Lower lobe of right lung (tissue), 2 donors: ENCODE results near the gene CPNE6. TPM values are rescaled to one million over a fixed set of nuclear protein-coding genes. Genes with fewer than 3 reads are reported as not detected.
A peak's percentile ranks its signal among the peaks of the same experiment; 100 is the strongest.

Source experiments
- ATAC-seq, 2 donors: fragments of 200-7000 bp; cut with Tn5 transposase; one replicate each; pipeline ENCODE4 v1.9.1; 2020 to 2022; ENCODE audit warnings: mild to moderate bottlenecking in 2 of 2, moderate library complexity in 2 of 2
- DNase-seq: peaks from one replicate; pipeline ENCODE4 v3.0.0-alpha.2; 2020
- H3K27ac ChIP-seq: fragments of 200-600 bp; one replicate; pipeline ENCODE4 v1.8.0; 2022
- H3K27me3 ChIP-seq: fragments of 200-600 bp; one replicate; pipeline ENCODE4 v1.8.0; 2022; ENCODE audit warnings: low read depth
- H3K36me3 ChIP-seq: fragments of 200-600 bp; one replicate; pipeline ENCODE4 v1.8.0; 2022; ENCODE audit warnings: mild to moderate bottlenecking
- H3K4me1 ChIP-seq: fragments of 200-600 bp; one replicate; pipeline ENCODE4 v1.8.0; 2022
- H3K4me3 ChIP-seq: fragments of 200-600 bp; one replicate; pipeline ENCODE4 v1.8.0; 2022; ENCODE audit warnings: mild to moderate bottlenecking
- H3K9me3 ChIP-seq: fragments of 200-600 bp; one replicate; pipeline ENCODE4 v1.8.0; 2022
- intact Hi-C: fragments of 100-400 bp; cut with DNase I; formaldehyde crosslinking; loops from one replicate; pipeline ENCODE4 v1.11.0; 2022
- total RNA-seq: library from RNA; stranded (reverse); fragmentation: NEBNext Ultra II Directional; extraction: Animal tissue kit (Norgen Biotek cat#: 25700); gene quantifications from one replicate; pipeline ENCODE4 v1.2.1, GENCODE V29; 2021
- TF ChIP-seq, protein P1 (sequence below): fragments of 200-600 bp; IDR thresholded peaks from one replicate; pipeline ENCODE4 v1.8.0; 2022; ENCODE audit warnings: antibody characterized with exemption, mild to moderate bottlenecking
- donor health status: DM: no; HTN: yes; CAD: no; lungs with severe emphysema.

Gene CPNE6
- total RNA-seq, 1 donor from 2014 or later, result not detected

GRCh38 chr14:24080142-24080530 lies 8.8 kb downstream of the CPNE6 start:
- TF ChIP-seq, protein P1, sequence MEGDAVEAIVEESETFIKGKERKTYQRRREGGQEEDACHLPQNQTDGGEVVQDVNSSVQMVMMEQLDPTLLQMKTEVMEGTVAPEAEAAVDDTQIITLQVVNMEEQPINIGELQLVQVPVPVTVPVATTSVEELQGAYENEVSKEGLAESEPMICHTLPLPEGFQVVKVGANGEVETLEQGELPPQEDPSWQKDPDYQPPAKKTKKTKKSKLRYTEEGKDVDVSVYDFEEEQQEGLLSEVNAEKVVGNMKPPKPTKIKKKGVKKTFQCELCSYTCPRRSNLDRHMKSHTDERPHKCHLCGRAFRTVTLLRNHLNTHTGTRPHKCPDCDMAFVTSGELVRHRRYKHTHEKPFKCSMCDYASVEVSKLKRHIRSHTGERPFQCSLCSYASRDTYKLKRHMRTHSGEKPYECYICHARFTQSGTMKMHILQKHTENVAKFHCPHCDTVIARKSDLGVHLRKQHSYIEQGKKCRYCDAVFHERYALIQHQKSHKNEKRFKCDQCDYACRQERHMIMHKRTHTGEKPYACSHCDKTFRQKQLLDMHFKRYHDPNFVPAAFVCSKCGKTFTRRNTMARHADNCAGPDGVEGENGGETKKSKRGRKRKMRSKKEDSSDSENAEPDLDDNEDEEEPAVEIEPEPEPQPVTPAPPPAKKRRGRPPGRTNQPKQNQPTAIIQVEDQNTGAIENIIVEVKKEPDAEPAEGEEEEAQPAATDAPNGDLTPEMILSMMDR, result no peak
- no peak for ATAC-seq
- intact Hi-C loops, result no loop called here

DNA sequence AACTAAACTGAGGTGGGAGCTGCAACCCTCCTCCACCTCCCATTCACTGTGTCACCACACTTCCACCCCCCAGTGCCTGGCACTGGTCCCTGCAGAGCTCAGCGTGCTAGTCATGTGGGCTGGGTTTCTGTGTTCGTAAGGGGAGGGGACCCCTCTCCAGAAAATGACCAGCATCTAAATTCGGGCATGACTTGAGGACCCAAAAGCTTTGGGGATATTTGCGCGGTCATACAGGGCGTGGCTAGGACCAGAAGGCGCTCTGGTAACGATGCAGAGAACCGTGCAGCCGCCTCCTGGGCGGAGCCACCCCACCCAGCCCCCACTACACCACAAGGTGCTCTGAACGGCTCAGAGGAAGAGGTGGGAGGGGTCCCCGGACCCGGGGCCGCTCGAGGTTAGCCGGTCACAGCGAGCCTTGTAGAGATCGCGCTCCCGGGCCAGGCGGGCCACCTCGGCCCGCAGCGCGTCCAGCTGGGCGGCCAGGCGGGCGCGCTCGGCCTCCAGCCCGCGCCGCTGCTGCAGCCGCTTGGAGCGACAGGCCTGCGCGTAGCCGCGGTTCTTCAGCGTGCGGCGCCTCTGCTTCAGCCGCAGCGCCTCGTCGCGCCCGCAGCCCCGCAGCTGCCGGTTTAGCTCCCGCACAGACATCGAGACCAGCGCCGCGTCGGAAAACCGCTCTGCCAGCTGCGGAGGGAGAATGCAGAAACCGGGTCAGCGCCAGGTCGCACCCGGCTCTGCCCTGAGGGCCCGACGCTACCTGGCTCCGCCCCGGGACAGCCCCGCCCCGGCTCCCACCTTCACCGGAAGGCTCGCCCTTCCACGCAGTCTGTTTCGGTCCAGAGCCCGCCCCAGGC lies 9.8 kb downstream of the CPNE6 start:
- intact Hi-C loops, result no loop called here
- peaks cover 14% of the 10 kb centered on the region for H3K4me1 ChIP-seq
- peak overlapping the region; percentile 83 for H3K27ac ChIP-seq
- H3K36me3 ChIP-seq, result no peaks in the 10 kb centered on the region
- DNase-seq (peak; percentile 82), ATAC-seq (peak; percentile 93 to 96)
- TF ChIP-seq, protein P1, result no peak
- peaks cover 23% of the 10 kb centered on the region for H3K27me3 ChIP-seq
- no peaks in the 10 kb centered on the region for H3K9me3 ChIP-seq
- peak overlapping the region; percentile 69 for H3K4me3 ChIP-seq

More at GRCh38 chr14:24080142-24080530, 8.8 kb downstream of the CPNE6 start:
- Histone ChIP-seq H3K27ac (no peak overlapping the region), H3K9me3 (no peaks in the 10 kb centered on the region), H3K4me1 (peaks cover 14% of the 10 kb centered on the region), H3K36me3 (no peaks in the 10 kb centered on the region), H3K4me3 (no peak overlapping the region), H3K27me3 (peaks cover 23% of the 10 kb centered on the region)
- no peak for DNase-seq

DNA sequence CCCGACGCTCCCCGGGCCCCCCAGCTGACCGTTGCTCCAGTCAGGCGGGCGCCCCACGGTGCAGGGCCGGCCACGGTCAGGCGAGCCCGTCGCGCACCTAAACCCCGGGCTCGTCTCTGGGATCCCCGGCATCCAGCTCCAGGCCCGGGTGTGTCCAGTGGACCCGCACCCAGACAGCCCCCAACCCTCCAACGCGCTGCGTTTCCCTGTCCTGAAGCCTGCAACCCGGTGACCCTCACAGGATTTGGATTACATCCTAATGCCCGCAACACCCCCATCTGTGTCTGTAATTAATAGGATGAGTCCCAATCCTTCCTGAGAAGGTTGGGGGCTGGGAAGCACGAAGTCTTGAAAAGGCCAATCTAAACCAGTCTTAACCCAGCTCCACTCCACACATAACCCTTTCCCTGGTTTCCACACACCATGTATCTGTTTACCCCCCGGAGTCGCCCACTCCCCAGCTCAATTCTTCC lies 10.4 kb downstream of the CPNE6 start:
- no peak for ATAC-seq
- H3K27me3 ChIP-seq, result peaks cover 23% of the 10 kb centered on the region
- peak overlapping the region; percentile 83 for H3K27ac ChIP-seq
- H3K36me3 ChIP-seq, result no peaks in the 10 kb centered on the region
- no peaks in the 10 kb centered on the region for H3K9me3 ChIP-seq
- intact Hi-C loops, result no loop called here
- peaks cover 14% of the 10 kb centered on the region for H3K4me1 ChIP-seq
- DNase-seq, result no peak
- TF ChIP-seq, protein P1, result no peak
- H3K4me3 ChIP-seq, result peak overlapping the region; percentile 69

DNA sequence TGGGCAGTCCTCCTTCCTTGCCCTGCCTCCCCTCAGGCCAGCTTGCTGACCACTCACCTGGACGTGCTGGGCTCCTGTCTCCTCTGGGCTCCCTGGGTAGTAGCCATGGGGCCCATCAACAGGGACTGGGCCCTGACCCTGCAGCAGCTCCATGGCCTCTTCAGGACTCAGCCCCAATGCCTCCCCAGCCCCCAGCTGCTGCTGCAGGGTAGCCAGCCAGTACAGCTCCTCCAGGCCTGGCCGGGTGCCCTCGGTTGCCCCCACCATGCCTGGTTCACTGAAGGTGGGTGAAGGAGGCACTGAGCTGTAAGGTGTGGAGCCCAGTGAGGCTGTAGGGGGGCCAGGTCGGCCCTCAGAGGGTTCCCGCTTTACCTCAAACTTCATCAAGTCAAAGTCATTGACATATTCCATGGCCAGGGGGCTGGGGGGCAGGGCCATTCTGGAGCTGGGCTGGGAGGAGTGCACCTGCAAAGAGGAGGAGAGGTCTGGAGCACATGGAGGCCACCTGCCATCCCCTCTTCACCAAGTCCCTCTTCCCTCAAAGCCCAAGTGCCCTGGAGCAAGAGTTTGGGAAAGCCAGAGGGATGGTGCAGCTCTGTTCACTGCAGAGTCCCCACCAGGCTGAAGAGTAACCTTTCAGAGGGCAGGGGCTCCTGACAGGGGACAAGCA lies 11.2 kb downstream of the CPNE6 start:
- H3K9me3 ChIP-seq, result no peaks in the 10 kb centered on the region
- no peak overlapping the region for H3K27ac ChIP-seq
- intact Hi-C loops, result no loop called here
- DNase-seq, result peak; percentile 29
- TF ChIP-seq, protein P1, result no peak
- H3K36me3 ChIP-seq, result no peaks in the 10 kb centered on the region
- no peak overlapping the region for H3K4me3 ChIP-seq
- ATAC-seq, result no peak
- H3K4me1 ChIP-seq, result peaks cover 14% of the 10 kb centered on the region
- peaks cover 23% of the 10 kb centered on the region for H3K27me3 ChIP-seq

GRCh38 chr14:24083462-24083861 lies 12.1 kb downstream of the CPNE6 start:
- Histone ChIP-seq H3K27me3 (peaks cover 23% of the 10 kb centered on the region), H3K9me3 (no peaks in the 10 kb centered on the region), H3K27ac (no peak overlapping the region), H3K36me3 (no peaks in the 10 kb centered on the region), H3K4me1 (peaks cover 14% of the 10 kb centered on the region), H3K4me3 (no peak overlapping the region)
- DNase-seq (no peak), ATAC-seq (no peak)
- intact Hi-C loops, result no loop called here
- TF ChIP-seq, protein P1, result no peak
